GM18508 (cell line): ENCODE data around the gene KRT78.
"Not testable (repeated sequence)": the region's sequence is repeated elsewhere in the genome, so short reads cannot be mapped to it uniquely, and the experiment has no call there.

Experiments used
- ATAC-seq: cut with Tn5 transposase; IDR thresholded peaks from one replicate; pipeline ENCODE4 v1.9.1; 2021; ENCODE audit warnings: moderate number of reproducible peaks; ENCODE audit not compliant: insufficient read depth, unreplicated experiment

Gene KRT78

GRCh38 chr12:52872644-52873389 is 24.0 kb upstream of the KRT78 start:
- no peak for ATAC-seq

- no peak for ATAC-seq
These were observed 22.7 kb upstream of the KRT78 start for GRCh38 chr12:52871291-52872039.

- ATAC-seq = no peak
These were observed 21.8 kb upstream of the KRT78 start for GRCh38 chr12:52870361-52871290.

GRCh38 chr12:52867642-52868041 is 18.8 kb upstream of the KRT78 start:
- no peak for ATAC-seq

- no peak for ATAC-seq
These were observed 18.4 kb upstream of the KRT78 start for GRCh38 chr12:52867152-52867551.

- ATAC-seq = no peak
These were observed 16.5 kb upstream of the KRT78 start for GRCh38 chr12:52865090-52865944.

- no peak for ATAC-seq
These were observed 13.2 kb upstream of the KRT78 start for GRCh38 chr12:52862023-52862422.

- ATAC-seq = no peak
These were observed 12.7 kb upstream of the KRT78 start for GRCh38 chr12:52861511-52861910.

- no peak for ATAC-seq
These were observed 11.5 kb upstream of the KRT78 start for GRCh38 chr12:52860102-52860823.

- ATAC-seq = no peak
These were observed 8.7 kb upstream of the KRT78 start for GRCh38 chr12:52857500-52857899.

- ATAC-seq = no peak
These were observed 8.0 kb upstream of the KRT78 start for GRCh38 chr12:52856787-52857186.

- ATAC-seq = not testable (repeated sequence)
These were observed 7.3 kb upstream of the KRT78 start for GRCh38 chr12:52856077-52856476.

GRCh38 chr12:52851787-52852186 is 3.0 kb upstream of the KRT78 start:
- ATAC-seq = no peak

- ATAC-seq = no peak
These were observed 1.9 kb upstream of the KRT78 start for GRCh38 chr12:52850681-52851080.

- ATAC-seq = no peak
These were observed 717 bp upstream of the KRT78 start for GRCh38 chr12:52849511-52849910.

- no peak for ATAC-seq
These were observed 1.3 kb downstream of the KRT78 start for GRCh38 chr12:52847335-52848102.

- no peak for ATAC-seq
These were observed 2.3 kb downstream of the KRT78 start for GRCh38 chr12:52846356-52846970.

GRCh38 chr12:52845946-52846345 is 2.8 kb downstream of the KRT78 start:
- no peak for ATAC-seq
